Gastrocnemius medialis (tissue), 4 donors: ENCODE results near the gene SEPTIN6.

Experiments used
- POLR2A ChIP-seq, 2 donors: fragments of 450-650 bp; IDR thresholded peaks; one replicate each; pipeline ENCODE4 v1.6.1; 2017; ENCODE audit warnings: antibody characterized with exemption in 2 of 2, mild to moderate bottlenecking in 2 of 2, moderate library complexity in 2 of 2
- TF ChIP-seq, protein P1 (sequence below), 5 experiments: fragments of 450-650 bp in 3 of 5; fragments of 200-600 bp in 2 of 5; sonication (generic) in 2 of 5; IDR thresholded peaks in 4 of 5; conservative IDR thresholded peaks in 1 of 5; 1 replicate in 4 of 5; 2 replicates in 1 of 5; pipeline ENCODE4 v1.5.1; 2016 to 2019; ENCODE audit warnings: antibody characterized with exemption in 5 of 5, mild to moderate bottlenecking in 3 of 5, moderate library complexity in 3 of 5

GRCh38 chrX:119667111-119667878 is 25.7 kb downstream of the SEPTIN6 start:
- TF ChIP-seq, protein P1, sequence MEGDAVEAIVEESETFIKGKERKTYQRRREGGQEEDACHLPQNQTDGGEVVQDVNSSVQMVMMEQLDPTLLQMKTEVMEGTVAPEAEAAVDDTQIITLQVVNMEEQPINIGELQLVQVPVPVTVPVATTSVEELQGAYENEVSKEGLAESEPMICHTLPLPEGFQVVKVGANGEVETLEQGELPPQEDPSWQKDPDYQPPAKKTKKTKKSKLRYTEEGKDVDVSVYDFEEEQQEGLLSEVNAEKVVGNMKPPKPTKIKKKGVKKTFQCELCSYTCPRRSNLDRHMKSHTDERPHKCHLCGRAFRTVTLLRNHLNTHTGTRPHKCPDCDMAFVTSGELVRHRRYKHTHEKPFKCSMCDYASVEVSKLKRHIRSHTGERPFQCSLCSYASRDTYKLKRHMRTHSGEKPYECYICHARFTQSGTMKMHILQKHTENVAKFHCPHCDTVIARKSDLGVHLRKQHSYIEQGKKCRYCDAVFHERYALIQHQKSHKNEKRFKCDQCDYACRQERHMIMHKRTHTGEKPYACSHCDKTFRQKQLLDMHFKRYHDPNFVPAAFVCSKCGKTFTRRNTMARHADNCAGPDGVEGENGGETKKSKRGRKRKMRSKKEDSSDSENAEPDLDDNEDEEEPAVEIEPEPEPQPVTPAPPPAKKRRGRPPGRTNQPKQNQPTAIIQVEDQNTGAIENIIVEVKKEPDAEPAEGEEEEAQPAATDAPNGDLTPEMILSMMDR (IDR thresholded peaks at IDR 0.05 in 4 of 5, conservative IDR thresholded peaks at IDR 0.05 in 1 of 5), result no peak
- TF ChIP-seq POLR2A (IDR thresholded peaks at IDR 0.05), result no peak
